Stimulated activated naive CD8-positive, alpha-beta T cell treated with anti-CD3 and anti-CD28 coated beads, Interleukin-15, Interleukin-2, amounts not matched to agents 100 U/mL and 50 U/mL, for 24 hours (primary cell): Measurements from ENCODE around the gene ITPRID1.
"Not testable (repeated sequence)": the region's sequence is repeated elsewhere in the genome, so short reads cannot be mapped to it uniquely, and the experiment has no call there.

Source experiments
- ATAC-seq: fragments of 150-1000 bp; cut with Tn5 transposase; one replicate; pipeline ENCODE4 v1.10.0; 2021
- DNase-seq: peaks from one replicate; pipeline ENCODE4 v3.0.0; 2021

ITPRID1 gene

GRCh38 chr7:31513790-31514189 is at the start of gene ITPRID1:
Gene ITPRID1 (plus strand): TSS chr7:31514090. CDS start chr7:31553025, 38,935 bp downstream.
- DNase-seq (no peak), ATAC-seq (no peak)

- DNase-seq (no peak), ATAC-seq (no peak)
Measured at GRCh38 chr7:31464601-31465000, 49.3 kb upstream of the ITPRID1 start.

- no peak for ATAC-seq
- DNase-seq: no peak
Measured at GRCh38 chr7:31465285-31465684, 48.6 kb upstream of the ITPRID1 start.

- no peak for ATAC-seq
- DNase-seq: no peak
Measured at GRCh38 chr7:31466036-31466435, 47.9 kb upstream of the ITPRID1 start.

- not testable (repeated sequence) for ATAC-seq, DNase-seq
Measured at GRCh38 chr7:31470883-31471282, 43.0 kb upstream of the ITPRID1 start.

- ATAC-seq: no peak
- no peak for DNase-seq
Measured at GRCh38 chr7:31475368-31475767, 38.5 kb upstream of the ITPRID1 start.

GRCh38 chr7:31476073-31476745 is 37.7 kb upstream of the ITPRID1 start:
- no peak for ATAC-seq
- DNase-seq: no peak

- DNase-seq: no peak
- ATAC-seq: no peak
Measured at GRCh38 chr7:31476941-31477677, 36.8 kb upstream of the ITPRID1 start.

GRCh38 chr7:31478018-31478417 is 35.9 kb upstream of the ITPRID1 start:
- ATAC-seq: no peak
- DNase-seq: no peak

GRCh38 chr7:31478721-31479120 is 35.2 kb upstream of the ITPRID1 start:
- DNase-seq (no peak), ATAC-seq (no peak)

- no peak for ATAC-seq
- no peak for DNase-seq
Measured at GRCh38 chr7:31487071-31487470, 26.8 kb upstream of the ITPRID1 start.

GRCh38 chr7:31487476-31487875 is 26.4 kb upstream of the ITPRID1 start:
- DNase-seq: no peak
- no peak for ATAC-seq

GRCh38 chr7:31488562-31489203 is 25.2 kb upstream of the ITPRID1 start:
- ATAC-seq (peak; percentile 43), DNase-seq (peak; percentile 51)

GRCh38 chr7:31490796-31491314 is 23.0 kb upstream of the ITPRID1 start:
- ATAC-seq (no peak), DNase-seq (no peak)

GRCh38 chr7:31492086-31492485 is 21.8 kb upstream of the ITPRID1 start:
- ATAC-seq (no peak), DNase-seq (no peak)

GRCh38 chr7:31493714-31494181 is 20.1 kb upstream of the ITPRID1 start:
- no peak for ATAC-seq
- no peak for DNase-seq

- ATAC-seq (no peak), DNase-seq (no peak)
Measured at GRCh38 chr7:31494421-31494820, 19.5 kb upstream of the ITPRID1 start.

GRCh38 chr7:31495653-31496052 is 18.2 kb upstream of the ITPRID1 start:
- ATAC-seq (no peak), DNase-seq (no peak)

- ATAC-seq: no peak
- DNase-seq: no peak
Measured at GRCh38 chr7:31497516-31497915, 16.4 kb upstream of the ITPRID1 start.

- ATAC-seq (no peak), DNase-seq (no peak)
Measured at GRCh38 chr7:31500656-31501055, 13.2 kb upstream of the ITPRID1 start.

- no peak for ATAC-seq
- DNase-seq: no peak
Measured at GRCh38 chr7:31508823-31509222, 5.1 kb upstream of the ITPRID1 start.

- DNase-seq (no peak), ATAC-seq (no peak)
Measured at GRCh38 chr7:31512166-31512565, 1.7 kb upstream of the ITPRID1 start.
